Fibroblast of lung (primary cell): ENCODE data around the gene RASIP1. TPM values are rescaled to one million over a fixed set of nuclear protein-coding genes. Genes with fewer than 3 reads are reported as not detected.

Experiments
- DNase-seq, 2 donors: peaks; one replicate each; pipeline versions ENCODE4 v3.0.0 to v3.0.0-alpha.2; 2010; ENCODE audit warnings: low read depth in 2 of 2
- H2AFZ ChIP-seq: 2 replicates; pipeline ENCODE4 v1.5.1; 2012; ENCODE audit warnings: low read length, control low read depth, inconsistent platforms
- H3K27ac ChIP-seq: 2 replicates; pipeline ENCODE4 v1.5.1; 2011; ENCODE audit warnings: low read length, control low read depth; ENCODE audit not compliant: insufficient read depth
- H3K27me3 ChIP-seq: 2 replicates; pipeline ENCODE4 v1.5.1; 2011; ENCODE audit warnings: mild to moderate bottlenecking, low read length; ENCODE audit not compliant: control insufficient read depth, insufficient read depth
- H3K36me3 ChIP-seq: 2 replicates; pipeline ENCODE4 v1.5.1; 2011; ENCODE audit warnings: low read length; ENCODE audit not compliant: control insufficient read depth, insufficient read depth
- H3K4me1 ChIP-seq: 2 replicates; pipeline ENCODE4 v1.5.1; 2011; ENCODE audit warnings: low read length; ENCODE audit not compliant: control insufficient read depth, insufficient read depth; ENCODE audit errors: extremely low read depth
- H3K4me2 ChIP-seq: 2 replicates; pipeline ENCODE4 v1.5.1; 2011; ENCODE audit warnings: low read length, control low read depth; ENCODE audit not compliant: insufficient read depth; ENCODE audit errors: extremely low read depth
- H3K4me3 ChIP-seq, 4 experiments: fragments of 200-600 bp in 1 of 4; sonication (generic) in 1 of 4; replicated peaks in 1 of 4; 2 replicates each; pipeline ENCODE4 v1.5.1; 2011 to 2016; ENCODE audit warnings: low read length in 4 of 4, low read depth in 3 of 4, mild to moderate bottlenecking in 3 of 4, control low read depth in 2 of 4, inconsistent platforms in 1 of 4, mixed read lengths in 1 of 4; ENCODE audit not compliant: insufficient read depth in 1 of 4; ENCODE audit errors: control extremely low read depth in 1 of 4
- H3K79me2 ChIP-seq: 2 replicates; pipeline ENCODE4 v1.5.1; 2012; ENCODE audit warnings: mild to moderate bottlenecking, low read length, inconsistent platforms; ENCODE audit not compliant: control insufficient read depth, insufficient read depth
- H3K9ac ChIP-seq: 2 replicates; pipeline ENCODE4 v1.5.1; 2011; ENCODE audit warnings: mild to moderate bottlenecking, low read length, control low read depth; ENCODE audit not compliant: insufficient read depth
- H3K9me3 ChIP-seq: 2 replicates; pipeline ENCODE4 v1.5.1; 2012; ENCODE audit warnings: low read depth, low read length; ENCODE audit not compliant: control insufficient read depth, insufficient read depth
- H4K20me1 ChIP-seq: 2 replicates; pipeline ENCODE4 v1.5.1; 2011; ENCODE audit warnings: low read length; ENCODE audit not compliant: control insufficient read depth, insufficient read depth; ENCODE audit errors: extremely low read depth
- CTCF ChIP-seq, 2 donors: IDR thresholded peaks in 1 of 2; conservative IDR thresholded peaks in 1 of 2; 1 replicate in 1 of 2; 2 replicates in 1 of 2; pipeline ENCODE4 v1.5.1; 2011 to 2012; ENCODE audit warnings: low read length in 2 of 2, control low read depth in 1 of 2, inconsistent platforms in 1 of 2, low read depth in 1 of 2, mild to moderate bottlenecking in 1 of 2
- EZH2 ChIP-seq: IDR thresholded peaks from 2 replicates; pipeline ENCODE4 v1.5.1; 2012; ENCODE audit warnings: low read length, control low read depth, mild to moderate bottlenecking; ENCODE audit errors: missing control alignments
- polyA plus RNA-seq, 2 donors: library from polyadenylated mRNA; depleted of rRNA in 1 of 2; stranded (reverse) in 1 of 2; unstranded in 1 of 2; fragments of >200 nt; gene quantifications; 2 replicates each; pipeline ENCODE4 v1.2.1, GENCODE V29; 2011 to 2012; ENCODE audit warnings: missing spikeins in 1 of 2
- total RNA-seq: library from RNA; depleted of rRNA; stranded (reverse); fragments of >200 nt; gene quantifications from 2 replicates; pipeline ENCODE4 v1.2.1, GENCODE V29; 2014

RASIP1 gene
- total and polyA plus RNA-seq, 2 donors (not counting 1 experiment from before 2014, with no cell fraction given), result 0.99 to 1.6 TPM

DNA sequence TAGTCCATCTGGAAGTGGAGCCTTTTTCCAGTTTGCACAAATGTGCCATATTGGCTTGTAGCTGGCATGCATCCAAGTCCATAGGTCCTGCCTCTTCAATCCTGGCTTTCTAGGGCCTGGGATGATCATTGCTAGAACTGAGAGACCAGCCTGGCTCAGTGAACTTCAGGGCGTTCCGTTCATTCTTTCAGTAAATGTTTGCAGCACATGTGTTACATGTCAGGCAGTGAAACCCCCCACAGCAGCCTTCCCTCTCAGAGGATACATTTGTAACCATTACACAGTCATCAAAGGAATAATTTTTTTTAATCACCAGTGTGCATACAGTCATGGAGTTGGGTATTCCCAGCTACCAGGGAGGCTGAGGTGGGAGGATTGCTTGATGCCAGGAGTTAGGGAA, 35.0 kb downstream of the RASIP1 start:
- H3K9me3 ChIP-seq, result no peaks in the 10 kb centered on the region
- no peaks in the 10 kb centered on the region for H4K20me1 ChIP-seq
- no peak overlapping the region for H3K4me2 ChIP-seq
- H2AFZ ChIP-seq, result no peak overlapping the region
- no peaks in the 10 kb centered on the region for H3K4me1 ChIP-seq
- no peak overlapping the region for H3K27ac ChIP-seq
- H3K27me3 ChIP-seq, result no peaks in the 10 kb centered on the region
- TF ChIP-seq CTCF (conservative IDR thresholded peaks at IDR 0.05 in 1 of 2, IDR thresholded peaks at IDR 0.05 in 1 of 2; ENCODE audit: low read depth in 1 of 2, low read length in 2 of 2) (no peak), EZH2 (no peak)
- no peaks in the 10 kb centered on the region for H3K36me3 ChIP-seq
- no peak overlapping the region for H3K4me3 ChIP-seq
- H3K9ac ChIP-seq, result no peak overlapping the region
- H3K79me2 ChIP-seq, result no peaks in the 10 kb centered on the region
- DNase-seq, result no peak

GRCh38 chr19:48703316-48703715, 37.1 kb downstream of the RASIP1 start:
- DNase-seq, result no peak
- H3K27me3 ChIP-seq, result no peaks in the 10 kb centered on the region
- no peak overlapping the region for H3K4me2 ChIP-seq

GRCh38 chr19:48702701-48703100, 37.7 kb downstream of the RASIP1 start:
- Histone ChIP-seq H3K36me3 (no peaks in the 10 kb centered on the region), H3K27me3 (no peaks in the 10 kb centered on the region), H3K27ac (no peak overlapping the region), H3K4me1 (peaks cover 2% of the 10 kb centered on the region), H3K4me2 (no peak overlapping the region), H3K4me3 (no peak overlapping the region), H3K9ac (no peak overlapping the region), H3K79me2 (no peaks in the 10 kb centered on the region), H4K20me1 (no peaks in the 10 kb centered on the region), H2AFZ (no peak overlapping the region), H3K9me3 (no peaks in the 10 kb centered on the region)
- DNase-seq, result no peak
- TF ChIP-seq CTCF (conservative IDR thresholded peaks at IDR 0.05 in 1 of 2, IDR thresholded peaks at IDR 0.05 in 1 of 2; ENCODE audit: low read depth in 1 of 2, low read length in 2 of 2), result no peak
- TF ChIP-seq EZH2, result no peak

More at GRCh38 chr19:48703316-48703715, 37.1 kb downstream of the RASIP1 start:
- Histone ChIP-seq H3K79me2 (no peaks in the 10 kb centered on the region), H3K27ac (no peak overlapping the region), H4K20me1 (no peaks in the 10 kb centered on the region), H3K9ac (no peak overlapping the region), H3K9me3 (no peaks in the 10 kb centered on the region), H3K4me3 (no peak overlapping the region), H3K36me3 (no peaks in the 10 kb centered on the region), H2AFZ (no peak overlapping the region), H3K4me1 (peaks cover 2% of the 10 kb centered on the region)
- TF ChIP-seq EZH2 (no peak), CTCF (conservative IDR thresholded peaks at IDR 0.05 in 1 of 2, IDR thresholded peaks at IDR 0.05 in 1 of 2; ENCODE audit: low read depth in 1 of 2, low read length in 2 of 2) (no peak)
